Measurements from ENCODE around the gene NMNAT3.

Gene NMNAT3

DNA sequence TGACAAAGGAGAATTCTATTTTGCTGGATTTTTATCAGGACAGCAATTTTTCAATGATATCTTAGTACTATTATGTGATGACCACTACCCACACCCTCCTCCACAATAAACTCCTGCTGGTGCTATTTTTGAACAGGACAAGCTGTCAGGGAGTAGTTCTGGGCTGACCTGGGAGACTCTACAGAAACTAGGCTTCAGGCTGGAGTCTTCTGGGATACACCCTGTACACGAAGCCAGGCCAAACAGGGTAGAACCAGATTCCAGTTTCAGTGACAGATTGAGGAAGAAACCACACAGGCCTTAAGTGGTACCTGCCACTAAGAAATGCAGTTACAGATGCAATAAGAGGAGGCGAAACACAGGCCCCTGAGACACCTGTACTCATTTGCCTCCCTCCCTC, 12.8 kb downstream of the NMNAT3 start:
- Histone ChIP-seq H3K9me2 (replicated peaks; ENCODE audit: control insufficient read depth, low read length) (no peaks in the 10 kb centered on the region), H3K27me3 (ENCODE audit: control insufficient read depth, low read length) (no peaks in the 10 kb centered on the region), H3K4me2 (ENCODE audit: low read length) (no peak overlapping the region), H3K4me1 (ENCODE audit: control insufficient read depth, low read length) (no peaks in the 10 kb centered on the region), H4K20me1 (ENCODE audit: control insufficient read depth, insufficient read depth, low read depth, low read length) (no peaks in the 10 kb centered on the region), H3K27ac (ENCODE audit: low read depth, low read length) (no peak overlapping the region), H3F3A (ENCODE audit: control insufficient read depth, insufficient read depth) (no peaks in the 10 kb centered on the region), H3K4me3 (ENCODE audit: low read length) (no peak overlapping the region), H3K79me2 (ENCODE audit: control insufficient read depth, low read length) (no peaks in the 10 kb centered on the region), H3K9me3 (ENCODE audit: control insufficient read depth, insufficient read depth, low read length) (no peaks in the 10 kb centered on the region), H3K36me3 (ENCODE audit: control insufficient read depth, low read length) (no peaks in the 10 kb centered on the region)
- TF ChIP-seq, protein P1, sequence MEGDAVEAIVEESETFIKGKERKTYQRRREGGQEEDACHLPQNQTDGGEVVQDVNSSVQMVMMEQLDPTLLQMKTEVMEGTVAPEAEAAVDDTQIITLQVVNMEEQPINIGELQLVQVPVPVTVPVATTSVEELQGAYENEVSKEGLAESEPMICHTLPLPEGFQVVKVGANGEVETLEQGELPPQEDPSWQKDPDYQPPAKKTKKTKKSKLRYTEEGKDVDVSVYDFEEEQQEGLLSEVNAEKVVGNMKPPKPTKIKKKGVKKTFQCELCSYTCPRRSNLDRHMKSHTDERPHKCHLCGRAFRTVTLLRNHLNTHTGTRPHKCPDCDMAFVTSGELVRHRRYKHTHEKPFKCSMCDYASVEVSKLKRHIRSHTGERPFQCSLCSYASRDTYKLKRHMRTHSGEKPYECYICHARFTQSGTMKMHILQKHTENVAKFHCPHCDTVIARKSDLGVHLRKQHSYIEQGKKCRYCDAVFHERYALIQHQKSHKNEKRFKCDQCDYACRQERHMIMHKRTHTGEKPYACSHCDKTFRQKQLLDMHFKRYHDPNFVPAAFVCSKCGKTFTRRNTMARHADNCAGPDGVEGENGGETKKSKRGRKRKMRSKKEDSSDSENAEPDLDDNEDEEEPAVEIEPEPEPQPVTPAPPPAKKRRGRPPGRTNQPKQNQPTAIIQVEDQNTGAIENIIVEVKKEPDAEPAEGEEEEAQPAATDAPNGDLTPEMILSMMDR (IDR thresholded peaks at IDR 0.05; ENCODE audit: low read depth, low read length, poor library complexity, severe bottlenecking): no peak
- TF ChIP-seq EZH2phosphoT487 (IDR thresholded peaks at IDR 0.05; ENCODE audit: borderline replicate concordance, low read length): no peak

- H3K4me3 ChIP-seq (ENCODE audit: low read length): no peak overlapping the region
- no peaks in the 10 kb centered on the region for H3F3A ChIP-seq (ENCODE audit: control insufficient read depth, insufficient read depth)
- TF ChIP-seq, protein P1 (IDR thresholded peaks at IDR 0.05; ENCODE audit: low read depth, low read length, poor library complexity, severe bottlenecking): no peak
- no peak for TF ChIP-seq EZH2phosphoT487 (IDR thresholded peaks at IDR 0.05; ENCODE audit: borderline replicate concordance, low read length)
- no peaks in the 10 kb centered on the region for H3K9me2 ChIP-seq (replicated peaks; ENCODE audit: control insufficient read depth, low read length)
- no peaks in the 10 kb centered on the region for H3K9me3 ChIP-seq (ENCODE audit: control insufficient read depth, insufficient read depth, low read length)
- H3K36me3 ChIP-seq (ENCODE audit: control insufficient read depth, low read length): no peaks in the 10 kb centered on the region
- H4K20me1 ChIP-seq (ENCODE audit: control insufficient read depth, insufficient read depth, low read depth, low read length): no peaks in the 10 kb centered on the region
- no peak overlapping the region for H3K4me2 ChIP-seq (ENCODE audit: low read length)
- H3K4me1 ChIP-seq (ENCODE audit: control insufficient read depth, low read length): no peaks in the 10 kb centered on the region
- no peak overlapping the region for H3K27ac ChIP-seq (ENCODE audit: low read depth, low read length)
- no peaks in the 10 kb centered on the region for H3K79me2 ChIP-seq (ENCODE audit: control insufficient read depth, low read length)
- no peaks in the 10 kb centered on the region for H3K27me3 ChIP-seq (ENCODE audit: control insufficient read depth, low read length)
Observed at GRCh38 chr3:139660269-139660668, 17.5 kb downstream of the NMNAT3 start.

GRCh38 chr3:139659511-139659910, 18.3 kb downstream of the NMNAT3 start:
- Histone ChIP-seq H3K27ac (ENCODE audit: low read depth, low read length) (no peak overlapping the region), H3F3A (ENCODE audit: control insufficient read depth, insufficient read depth) (no peaks in the 10 kb centered on the region), H3K4me3 (ENCODE audit: low read length) (no peak overlapping the region), H3K79me2 (ENCODE audit: control insufficient read depth, low read length) (no peaks in the 10 kb centered on the region), H3K27me3 (ENCODE audit: control insufficient read depth, low read length) (no peaks in the 10 kb centered on the region), H4K20me1 (ENCODE audit: control insufficient read depth, insufficient read depth, low read depth, low read length) (no peaks in the 10 kb centered on the region), H3K4me2 (ENCODE audit: low read length) (no peak overlapping the region), H3K9me3 (ENCODE audit: control insufficient read depth, insufficient read depth, low read length) (no peaks in the 10 kb centered on the region), H3K4me1 (ENCODE audit: control insufficient read depth, low read length) (no peaks in the 10 kb centered on the region), H3K9me2 (replicated peaks; ENCODE audit: control insufficient read depth, low read length) (no peaks in the 10 kb centered on the region), H3K36me3 (ENCODE audit: control insufficient read depth, low read length) (no peaks in the 10 kb centered on the region)
- TF ChIP-seq EZH2phosphoT487 (IDR thresholded peaks at IDR 0.05; ENCODE audit: borderline replicate concordance, low read length): no peak
- TF ChIP-seq, protein P1 (IDR thresholded peaks at IDR 0.05; ENCODE audit: low read depth, low read length, poor library complexity, severe bottlenecking): no peak

DNA sequence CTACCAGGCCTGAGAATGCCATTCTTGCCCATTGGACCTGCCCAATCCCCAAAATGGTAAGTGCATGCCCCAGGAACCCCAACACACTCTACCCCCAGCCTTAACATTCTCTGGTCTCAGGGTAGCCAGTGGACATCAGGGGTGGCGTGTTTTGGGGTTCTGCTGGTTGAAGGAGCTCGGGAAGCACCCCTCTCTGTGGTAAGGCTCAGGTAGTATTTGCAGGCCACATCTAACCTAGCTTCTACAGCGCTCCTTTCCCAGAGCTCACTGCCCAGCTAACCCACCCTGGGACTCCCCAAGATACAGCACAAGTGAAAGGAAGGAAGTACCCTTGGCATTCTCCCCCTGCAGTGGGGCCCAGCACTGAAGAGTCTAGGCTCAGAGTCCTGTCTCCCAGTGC, 19.8 kb downstream of the NMNAT3 start:
- H3K79me2 ChIP-seq (ENCODE audit: control insufficient read depth, low read length): no peaks in the 10 kb centered on the region
- H3K9me2 ChIP-seq (replicated peaks; ENCODE audit: control insufficient read depth, low read length): no peaks in the 10 kb centered on the region
- H3K36me3 ChIP-seq (ENCODE audit: control insufficient read depth, low read length): no peaks in the 10 kb centered on the region
- H3K9me3 ChIP-seq (ENCODE audit: control insufficient read depth, insufficient read depth, low read length): no peaks in the 10 kb centered on the region
- no peaks in the 10 kb centered on the region for H4K20me1 ChIP-seq (ENCODE audit: control insufficient read depth, insufficient read depth, low read depth, low read length)
- H3K4me1 ChIP-seq (ENCODE audit: control insufficient read depth, low read length): no peaks in the 10 kb centered on the region
- no peaks in the 10 kb centered on the region for H3F3A ChIP-seq (ENCODE audit: control insufficient read depth, insufficient read depth)
- H3K4me3 ChIP-seq (ENCODE audit: low read length): no peak overlapping the region
- H3K4me2 ChIP-seq (ENCODE audit: low read length): no peak overlapping the region
- H3K27me3 ChIP-seq (ENCODE audit: control insufficient read depth, low read length): no peaks in the 10 kb centered on the region
- no peak overlapping the region for H3K27ac ChIP-seq (ENCODE audit: low read depth, low read length)
- TF ChIP-seq EZH2phosphoT487 (IDR thresholded peaks at IDR 0.05; ENCODE audit: borderline replicate concordance, low read length): no peak
- TF ChIP-seq, protein P1 (IDR thresholded peaks at IDR 0.05; ENCODE audit: low read depth, low read length, poor library complexity, severe bottlenecking): no peak
